HG03460 (cell line): Measurements from ENCODE around the gene UBR2.
"Not testable (repeated sequence)": the region's sequence is repeated elsewhere in the genome, so short reads cannot be mapped to it uniquely, and the experiment has no call there.

Experiments used
- ATAC-seq: cut with Tn5 transposase; IDR thresholded peaks from one replicate; pipeline ENCODE4 v1.9.1; 2021; ENCODE audit not compliant: unreplicated experiment

The UBR2 gene

GRCh38 chr6:42615518-42615917 is 51.7 kb downstream of the UBR2 start:
- ATAC-seq = no peak

GRCh38 chr6:42616716-42617115 is 52.9 kb downstream of the UBR2 start:
- ATAC-seq = no peak

GRCh38 chr6:42618105-42618504 is 54.3 kb downstream of the UBR2 start:
- no peak for ATAC-seq

- no peak for ATAC-seq
Observed at GRCh38 chr6:42618686-42619085, 54.9 kb downstream of the UBR2 start.

- ATAC-seq = no peak
Observed at GRCh38 chr6:42619963-42620362, 56.1 kb downstream of the UBR2 start.

- ATAC-seq = no peak
Observed at GRCh38 chr6:42624601-42625000, 60.8 kb downstream of the UBR2 start.

- ATAC-seq = no peak
Observed at GRCh38 chr6:42627044-42627443, 63.2 kb downstream of the UBR2 start.

GRCh38 chr6:42627674-42628073 is 63.8 kb downstream of the UBR2 start:
- no peak for ATAC-seq

- no peak for ATAC-seq
Observed at GRCh38 chr6:42628604-42629003, 64.8 kb downstream of the UBR2 start.

- ATAC-seq = no peak
Observed at GRCh38 chr6:42629845-42630244, 66.0 kb downstream of the UBR2 start.

GRCh38 chr6:42637681-42638080 is 73.9 kb downstream of the UBR2 start:
- no peak for ATAC-seq

- no peak for ATAC-seq
Observed at GRCh38 chr6:42642794-42643193, 79.0 kb downstream of the UBR2 start.

- ATAC-seq = no peak
Observed at GRCh38 chr6:42644211-42644610, 80.4 kb downstream of the UBR2 start.

GRCh38 chr6:42652024-42652746 is 88.4 kb downstream of the UBR2 start:
- no peak for ATAC-seq

- no peak for ATAC-seq
Observed at GRCh38 chr6:42653851-42654250, 90.0 kb downstream of the UBR2 start.

- ATAC-seq = no peak
Observed at GRCh38 chr6:42659806-42660205, 96.0 kb downstream of the UBR2 start.

- ATAC-seq = no peak
Observed at GRCh38 chr6:42661540-42662153, 97.8 kb downstream of the UBR2 start.

- ATAC-seq = no peak
Observed at GRCh38 chr6:42664718-42665117, 100.9 kb downstream of the UBR2 start.

- ATAC-seq = not testable (repeated sequence)
Observed at GRCh38 chr6:42674368-42674767, 110.5 kb downstream of the UBR2 start.

- ATAC-seq = no peak
Observed at GRCh38 chr6:42674780-42675179, 111.0 kb downstream of the UBR2 start.

GRCh38 chr6:42679358-42679757 is 115.5 kb downstream of the UBR2 start:
- no peak for ATAC-seq

- no peak for ATAC-seq
Observed at GRCh38 chr6:42688281-42688680, 124.5 kb downstream of the UBR2 start.

GRCh38 chr6:42689371-42689770 is 125.5 kb downstream of the UBR2 start:
- no peak for ATAC-seq
